ENCODE results near the gene GZF1.

DNA sequence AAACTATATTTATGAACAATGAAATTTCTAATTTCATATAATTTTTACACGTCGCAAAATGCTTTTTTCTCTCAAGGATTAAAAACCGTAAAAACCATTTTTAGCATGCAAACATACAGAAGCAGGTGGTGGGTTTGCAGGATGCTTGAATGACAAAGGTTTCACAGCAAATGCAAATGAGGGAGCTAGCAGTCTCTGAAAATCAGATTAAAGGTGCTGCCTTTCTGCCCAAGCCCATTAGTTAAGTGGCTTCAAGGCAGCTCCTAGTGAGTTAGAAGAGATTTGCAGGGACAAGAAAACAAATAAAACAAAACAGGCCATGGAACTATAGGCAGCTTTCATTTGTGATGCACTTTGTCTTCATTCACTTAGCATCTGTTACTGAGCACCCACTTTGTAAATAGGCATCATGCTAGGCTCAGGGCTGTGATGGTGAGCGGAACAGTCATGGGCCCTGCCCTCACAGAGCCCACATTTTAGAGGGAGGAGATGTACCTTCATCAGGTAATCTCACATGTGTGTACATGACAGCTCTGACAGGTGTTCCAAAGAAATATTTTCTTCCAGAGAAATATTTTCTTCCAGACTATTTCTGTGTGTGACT lies 29.8 kb downstream of the GZF1 start:
- no peak for TF ChIP-seq POLR2A (IDR thresholded peaks at IDR 0.05; ENCODE audit: low read depth, low read length)
- no peak for TF ChIP-seq PAX5 (IDR thresholded peaks at IDR 0.05; ENCODE audit: insufficient read depth, low read length, severe bottlenecking)
- no peak for TF ChIP-seq POLR2AphosphoS5 (IDR thresholded peaks at IDR 0.05; ENCODE audit: low read depth, low read length)
- no peak for TF ChIP-seq POU2F2 (IDR thresholded peaks at IDR 0.05; ENCODE audit: low read depth, low read length)
- no peak for TF ChIP-seq TAF1 (IDR thresholded peaks at IDR 0.05; ENCODE audit: low read depth, low read length)
